Activated CD4-positive, alpha-beta memory T cell treated with anti-CD3 and anti-CD28 coated beads, Interleukin-2, amount 10 ng/mL, durations not matched to agents 7 days and 5 days (primary cell): ENCODE data around the gene ATF6. TPM values are rescaled to one million over a fixed set of nuclear protein-coding genes. Genes with fewer than 3 reads are reported as not detected.

Source experiments
- CTCF ChIA-PET: fragments of 350-600 bp; sonication (Branson Sonifier 250); formaldehyde crosslinking; loops from one replicate; lab custom pipeline; 2021; ENCODE audit warnings: antibody characterized with exemption, inconsistent platforms; lab: Charles Lee
- POLR2A ChIA-PET: fragments of 350-600 bp; sonication (Branson Sonifier 250); formaldehyde crosslinking; loops from one replicate; lab custom pipeline; 2021; ENCODE audit warnings: antibody characterized with exemption; lab: Charles Lee
- DNase-seq: peaks from one replicate; pipeline ENCODE4 v3.0.0-alpha.2; 2020
- H3K27ac Mint-ChIP-seq: one replicate; pipeline ENCODE4 v1.8.0; 2021; ENCODE audit warnings: mild to moderate bottlenecking, mixed read lengths
- H3K27me3 Mint-ChIP-seq: one replicate; pipeline ENCODE4 v1.8.0; 2021; ENCODE audit warnings: mixed read lengths
- H3K36me3 Mint-ChIP-seq: one replicate; pipeline ENCODE4 v1.8.0; 2021; ENCODE audit warnings: low read depth, mixed read lengths
- H3K4me1 Mint-ChIP-seq: one replicate; pipeline ENCODE4 v1.8.0; 2021; ENCODE audit warnings: mixed read lengths
- H3K4me3 Mint-ChIP-seq: one replicate; pipeline ENCODE4 v1.8.0; 2021; ENCODE audit warnings: mild to moderate bottlenecking, mixed read lengths
- H3K9me3 Mint-ChIP-seq: one replicate; pipeline ENCODE4 v1.8.0; 2021; ENCODE audit warnings: mixed read lengths
- total RNA-seq, 2 experiments: library from RNA; stranded (reverse); gene quantifications; one replicate each; pipeline ENCODE4 v1.2.3, GENCODE V29; 2021

The ATF6 gene
- total RNA-seq, 2 experiments from 2014 or later: 19.3 TPM

DNA sequence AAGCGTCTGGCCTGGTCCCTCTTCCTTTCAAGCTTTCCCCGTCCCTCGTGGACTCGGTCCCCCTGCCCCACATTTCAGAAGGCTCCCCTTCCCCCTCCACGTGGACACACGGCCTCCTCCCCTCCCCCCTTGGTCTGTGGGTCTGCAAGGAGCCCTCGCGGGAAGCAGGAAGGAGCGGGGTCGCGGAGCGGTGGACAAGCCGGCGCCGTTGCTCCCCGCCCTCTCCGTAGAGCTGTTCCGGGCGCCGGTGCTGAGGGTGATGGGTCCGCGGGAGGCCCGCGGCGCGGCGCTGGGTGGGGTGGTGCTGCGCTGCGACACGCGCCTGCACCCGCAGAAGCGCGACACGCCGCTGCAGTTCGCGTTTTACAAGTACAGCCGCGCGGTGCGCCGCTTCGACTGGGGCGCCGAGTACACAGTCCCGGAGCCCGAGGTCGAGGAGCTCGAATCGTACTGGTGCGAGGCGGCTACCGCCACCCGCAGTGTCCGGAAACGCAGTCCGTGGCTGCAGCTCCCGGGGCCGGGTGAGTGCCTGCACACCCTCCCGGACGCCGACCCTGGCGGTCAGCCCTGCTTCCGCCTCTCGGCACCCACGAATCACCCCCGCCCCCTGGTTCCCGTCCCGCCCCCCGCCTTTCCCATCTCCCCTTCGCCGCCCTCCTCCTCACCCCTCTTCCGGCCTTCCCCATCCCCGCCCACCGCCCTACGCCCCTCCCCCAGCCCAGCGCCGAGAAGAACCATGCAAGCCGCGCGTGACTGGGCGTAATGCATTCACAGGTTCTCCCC lies 39.5 kb upstream of the ATF6 start:
- ChIA-PET POLR2A (interaction anchor here (0.6 to 3.8 kb wide), 8 partner anchors 10 to 413 kb away, joined by 3 to 23 read pairs (median 4); partner anchors contain the start of genes DUSP12 and SDHC), CTCF (interaction anchor here (0.8 to 2.4 kb wide), 12 partner anchors 9 to 244 kb away, joined by 3 to 17 read pairs (median 6); partner anchors contain the start of gene DUSP12)
- Mint-ChIP-seq H3K9me3 (no peaks in the 10 kb centered on the region), H3K27ac (peak overlapping the region; percentile 56), H3K27me3 (peaks cover 66% of the 10 kb centered on the region), H3K36me3 (peaks cover 3% of the 10 kb centered on the region), H3K4me1 (peaks cover 60% of the 10 kb centered on the region), H3K4me3 (peak overlapping the region; percentile 78)
- DNase-seq: peak; percentile 74

DNA sequence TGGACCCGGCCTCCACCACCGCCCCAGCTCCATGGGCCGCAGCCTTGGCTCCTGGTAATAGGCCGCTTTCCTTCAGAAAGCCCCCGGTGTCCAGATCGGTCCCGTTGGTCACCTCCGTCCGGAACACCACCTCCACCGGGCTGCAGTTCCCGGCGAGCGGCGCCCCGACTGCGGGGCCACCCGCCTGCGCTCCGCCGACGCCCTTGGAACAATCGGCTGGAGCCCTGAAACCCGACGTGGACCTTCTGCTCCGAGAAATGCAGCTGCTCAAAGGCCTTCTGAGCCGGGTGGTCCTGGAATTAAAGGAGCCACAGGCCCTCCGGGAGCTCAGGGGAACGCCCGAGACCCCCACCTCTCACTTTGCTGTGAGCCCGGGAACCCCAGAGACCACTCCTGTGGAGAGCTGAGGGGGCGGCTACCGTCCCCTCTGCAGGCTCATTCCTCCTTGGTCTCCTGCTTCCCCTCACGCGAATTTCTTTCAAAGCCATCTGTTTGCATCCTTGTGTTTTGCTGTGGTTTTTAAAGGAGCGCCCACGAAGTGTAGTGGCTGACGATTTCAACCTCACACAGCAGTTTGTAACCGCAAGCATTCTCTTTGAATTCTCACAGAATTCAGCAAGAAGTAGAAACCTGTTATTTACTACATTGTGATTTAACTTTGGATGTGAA lies 38.7 kb upstream of the ATF6 start:
- peaks cover 64% of the 10 kb centered on the region for H3K27me3 Mint-ChIP-seq
- POLR2A ChIA-PET: interaction anchor here (1.1 to 3.8 kb wide), 6 partner anchors 9 to 197 kb away, joined by 3 to 23 read pairs (median 6); partner anchors contain the start of gene DUSP12

GRCh38 chr1:161728376-161729226 lies 37.5 kb upstream of the ATF6 start:
- no peak overlapping the region for H3K27ac Mint-ChIP-seq
- H3K36me3 Mint-ChIP-seq: peaks cover 3% of the 10 kb centered on the region
- no peaks in the 10 kb centered on the region for H3K9me3 Mint-ChIP-seq
- POLR2A ChIA-PET: interaction anchor here (1.9 to 3.8 kb wide), 2 partner anchors 21 kb away, joined by 6 to 23 read pairs; partner anchors contain the start of gene DUSP12
- CTCF ChIA-PET: interaction anchor here (2.3 kb wide), 1 partner anchor 10 kb away, joined by 15 read pairs; no protein-coding TSS in a partner anchor
- H3K4me1 Mint-ChIP-seq: peaks cover 51% of the 10 kb centered on the region
- peaks cover 65% of the 10 kb centered on the region for H3K27me3 Mint-ChIP-seq
- no peak for DNase-seq
- no peak overlapping the region for H3K4me3 Mint-ChIP-seq

More for the DNA sequence above, 38.7 kb upstream of the ATF6 start:
- peak; percentile 52 for DNase-seq
- no peaks in the 10 kb centered on the region for H3K9me3 Mint-ChIP-seq
- H3K4me1 Mint-ChIP-seq: peaks cover 52% of the 10 kb centered on the region
- H3K4me3 Mint-ChIP-seq: peak overlapping the region; percentile 78
- H3K27ac Mint-ChIP-seq: peak overlapping the region; percentile 81
- peaks cover 3% of the 10 kb centered on the region for H3K36me3 Mint-ChIP-seq
- CTCF ChIA-PET: interaction anchor here (0.9 to 2.4 kb wide), 9 partner anchors 8 to 245 kb away, joined by 3 to 17 read pairs (median 6); partner anchors contain the start of gene DUSP12

GRCh38 chr1:161730050-161730564 lies 36.0 kb upstream of the ATF6 start:
- H3K27me3 Mint-ChIP-seq: peaks cover 59% of the 10 kb centered on the region
- peak; percentile 30 for DNase-seq
- H3K4me3 Mint-ChIP-seq: no peak overlapping the region
- H3K36me3 Mint-ChIP-seq: peaks cover 3% of the 10 kb centered on the region
- ChIA-PET POLR2A (interaction anchor here (0.8 to 1.9 kb wide), 2 partner anchors 20 to 107 kb away, joined by 3 to 6 read pairs; partner anchors contain the start of gene DUSP12), CTCF (interaction anchor here (0.6 to 2.3 kb wide), 4 partner anchors 9 to 1387 kb away, joined by 3 to 15 read pairs (median 4); no protein-coding TSS in a partner anchor)
- H3K4me1 Mint-ChIP-seq: peaks cover 48% of the 10 kb centered on the region
- no peaks in the 10 kb centered on the region for H3K9me3 Mint-ChIP-seq
- H3K27ac Mint-ChIP-seq: peak overlapping the region; percentile 12

DNA sequence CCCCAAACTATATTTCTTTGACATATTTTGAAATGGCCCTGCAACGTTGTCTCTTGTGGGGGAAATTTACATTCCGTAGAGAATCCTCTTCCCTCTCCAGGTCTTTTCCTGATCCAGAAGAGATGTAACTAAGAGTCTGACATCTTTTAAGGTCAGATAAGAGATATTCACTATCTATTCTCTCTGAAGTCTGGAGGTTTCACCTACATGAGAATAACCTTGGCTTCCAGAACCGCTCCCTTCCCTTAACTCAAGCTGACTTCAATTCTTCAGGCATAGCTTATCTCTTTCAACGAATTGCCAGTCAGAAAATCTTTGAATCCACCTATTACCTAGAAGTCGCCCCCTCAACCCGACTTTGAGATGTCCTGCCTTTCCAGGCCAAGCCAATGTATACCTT lies 34.9 kb upstream of the ATF6 start:
- no peak overlapping the region for H3K27ac Mint-ChIP-seq
- no peaks in the 10 kb centered on the region for H3K9me3 Mint-ChIP-seq
- H3K36me3 Mint-ChIP-seq: peaks cover 3% of the 10 kb centered on the region
- H3K4me3 Mint-ChIP-seq: no peak overlapping the region
- POLR2A ChIA-PET: no interaction called here
- no peak for DNase-seq
- H3K27me3 Mint-ChIP-seq: peaks cover 48% of the 10 kb centered on the region
- H3K4me1 Mint-ChIP-seq: peaks cover 43% of the 10 kb centered on the region
- CTCF ChIA-PET: no interaction called here

DNA sequence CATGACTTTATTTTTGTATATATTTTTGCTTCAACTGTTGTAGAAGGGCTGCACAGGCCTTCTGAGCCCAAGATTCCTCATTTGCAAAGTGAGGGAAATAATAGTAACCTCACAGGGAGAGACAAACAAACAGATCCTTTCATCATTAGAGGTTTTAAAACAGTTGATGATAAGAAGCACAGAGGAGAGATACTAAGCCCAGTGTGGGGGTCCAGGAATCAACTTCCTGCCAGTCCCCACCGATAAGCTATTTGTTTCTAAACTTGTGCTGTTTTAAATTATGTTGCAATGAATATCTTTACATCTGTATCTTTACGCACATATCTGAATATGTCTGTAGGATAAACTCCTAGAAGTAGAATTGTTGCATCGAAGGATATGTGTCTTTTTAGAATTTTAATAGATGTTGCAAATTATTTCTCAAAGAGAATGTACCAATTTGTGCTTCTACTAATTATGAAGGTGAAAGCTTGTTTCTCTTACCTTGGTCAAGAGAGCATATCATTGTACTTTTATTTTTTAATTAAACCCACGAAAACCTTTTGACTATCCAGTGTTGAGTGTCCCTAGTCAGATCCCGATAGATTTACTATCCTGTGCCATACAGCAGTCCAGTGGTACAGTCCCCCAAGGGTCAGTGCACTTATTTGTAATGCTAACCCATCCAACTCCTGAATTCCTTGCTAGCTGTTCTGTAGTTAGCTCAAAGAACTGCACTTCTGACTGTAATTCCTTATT lies 34.0 kb upstream of the ATF6 start:
- H3K27me3 Mint-ChIP-seq: peaks cover 50% of the 10 kb centered on the region
- no peaks in the 10 kb centered on the region for H3K9me3 Mint-ChIP-seq
- peaks cover 44% of the 10 kb centered on the region for H3K4me1 Mint-ChIP-seq
- H3K4me3 Mint-ChIP-seq: no peak overlapping the region
- no peak for DNase-seq
- no peak overlapping the region for H3K27ac Mint-ChIP-seq
- ChIA-PET POLR2A (no interaction called here), CTCF (interaction anchor here (0.6 to 1.6 kb wide), 3 partner anchors 245 to 1288 kb away, joined by 3 to 5 read pairs (median 4); no protein-coding TSS in a partner anchor)
- H3K36me3 Mint-ChIP-seq: peaks cover 3% of the 10 kb centered on the region

DNA sequence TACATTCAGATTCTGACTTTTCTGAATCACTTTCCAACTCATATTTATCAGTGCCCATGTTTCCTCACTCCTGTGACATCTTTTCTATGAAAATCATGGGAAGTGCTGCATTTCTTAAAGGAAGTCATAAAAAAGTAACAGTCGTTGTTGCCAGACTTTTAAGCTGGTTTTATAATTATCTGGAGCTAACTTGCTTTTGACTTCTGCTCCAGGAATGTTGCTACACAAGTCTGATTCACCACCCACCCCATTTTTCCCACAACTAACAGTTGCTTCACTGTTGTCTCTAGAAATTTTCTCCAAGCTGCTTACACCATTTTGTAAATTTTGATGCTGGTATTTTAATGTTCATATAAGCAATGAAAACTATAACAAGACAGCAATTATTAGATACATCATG lies 32.6 kb upstream of the ATF6 start:
- no peak for DNase-seq
- Mint-ChIP-seq H3K9me3 (no peaks in the 10 kb centered on the region), H3K27ac (no peak overlapping the region), H3K36me3 (no peaks in the 10 kb centered on the region), H3K4me1 (peaks cover 38% of the 10 kb centered on the region), H3K4me3 (no peak overlapping the region), H3K27me3 (peaks cover 45% of the 10 kb centered on the region)
- CTCF ChIA-PET: interaction anchor here (1.6 kb wide), 1 partner anchor 249 kb away, joined by 4 read pairs; no protein-coding TSS in a partner anchor
- POLR2A ChIA-PET: no interaction called here

- Mint-ChIP-seq H3K9me3 (no peaks in the 10 kb centered on the region), H3K27ac (no peak overlapping the region), H3K36me3 (no peaks in the 10 kb centered on the region), H3K27me3 (peaks cover 36% of the 10 kb centered on the region), H3K4me3 (no peak overlapping the region), H3K4me1 (peaks cover 42% of the 10 kb centered on the region)
- CTCF ChIA-PET: interaction anchor here (0.9 to 7.9 kb wide), 3 partner anchors 10 to 252 kb away, joined by 3 to 56 read pairs (median 6); no protein-coding TSS in a partner anchor
- POLR2A ChIA-PET: no interaction called here
- no peak for DNase-seq
These were observed 30.3 kb upstream of the ATF6 start for GRCh38 chr1:161735837-161736236.

DNA sequence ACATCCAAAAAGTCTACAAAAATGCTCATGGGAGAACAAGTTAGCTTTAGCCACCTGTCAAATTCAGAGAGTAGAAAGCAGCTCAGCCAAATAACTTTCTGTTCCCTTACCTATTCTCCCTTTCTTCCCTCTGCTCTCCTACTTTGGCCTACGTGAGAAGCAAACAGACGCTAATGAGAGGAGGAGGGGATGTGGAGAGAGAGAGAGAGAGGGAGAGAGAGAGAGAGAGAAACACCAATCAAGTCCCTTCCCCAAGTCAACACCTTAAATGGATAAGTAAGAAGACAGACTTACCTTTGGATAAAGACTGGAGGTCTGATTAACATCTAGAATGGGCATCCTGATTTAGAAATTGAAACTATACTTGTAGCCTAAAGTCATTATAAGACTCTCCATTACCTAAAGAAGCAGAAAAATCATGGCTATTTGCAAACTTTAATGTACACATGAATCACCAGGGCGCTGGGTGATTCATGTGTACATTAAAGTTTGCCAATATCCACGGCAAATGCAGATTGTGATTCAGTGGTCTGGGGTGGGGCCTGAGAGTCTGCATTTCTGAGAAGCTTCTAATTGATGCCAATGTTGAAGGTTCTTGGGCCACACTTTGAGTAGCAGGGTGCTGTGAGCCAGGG lies 29.7 kb upstream of the ATF6 start:
- no peaks in the 10 kb centered on the region for H3K36me3 Mint-ChIP-seq
- H3K27me3 Mint-ChIP-seq: peaks cover 30% of the 10 kb centered on the region
- ChIA-PET POLR2A (interaction anchor here (1.5 to 3.1 kb wide), 2 partner anchors 10 to 13 kb away, joined by 7 to 18 read pairs; partner anchors contain the start of gene DUSP12), CTCF (interaction anchor here (0.7 to 7.9 kb wide), 7 partner anchors 10 to 253 kb away, joined by 3 to 67 read pairs (median 6); partner anchors contain the start of gene DUSP12)
- no peak for DNase-seq
- H3K9me3 Mint-ChIP-seq: no peaks in the 10 kb centered on the region
- H3K27ac Mint-ChIP-seq: no peak overlapping the region
- no peak overlapping the region for H3K4me3 Mint-ChIP-seq
- H3K4me1 Mint-ChIP-seq: peaks cover 41% of the 10 kb centered on the region

GRCh38 chr1:161737625-161738024 lies 28.5 kb upstream of the ATF6 start:
- Mint-ChIP-seq H3K36me3 (no peaks in the 10 kb centered on the region), H3K27me3 (peaks cover 25% of the 10 kb centered on the region), H3K4me1 (peaks cover 41% of the 10 kb centered on the region), H3K27ac (no peak overlapping the region), H3K9me3 (no peaks in the 10 kb centered on the region), H3K4me3 (no peak overlapping the region)
- ChIA-PET POLR2A (interaction anchor here (1.5 to 4.3 kb wide), 3 partner anchors 11 to 12 kb away, joined by 7 to 22 read pairs (median 18); partner anchors contain the start of gene DUSP12), CTCF (interaction anchor here (0.7 to 7.9 kb wide), 11 partner anchors 8 to 254 kb away, joined by 3 to 67 read pairs (median 5); partner anchors contain the start of gene DUSP12)
- DNase-seq: no peak
